22Rv1 (cell line): ENCODE results near the gene COA1.
"Not testable (repeated sequence)": the region's sequence is repeated elsewhere in the genome, so short reads cannot be mapped to it uniquely, and the experiment has no call there.

Experiments
- H3K27ac ChIP-seq: fragments of 450-650 bp; 2 replicates; pipeline ENCODE4 v1.5.1; 2017
- ZFX ChIP-seq: fragments of 450-650 bp; IDR thresholded peaks from 2 replicates; pipeline ENCODE4 v1.6.1; 2017; ENCODE audit warnings: antibody characterized with exemption, borderline replicate concordance
- TF ChIP-seq, protein P1 (sequence below): fragments of 450-650 bp; IDR thresholded peaks from 2 replicates; pipeline ENCODE4 v1.5.1; 2017; ENCODE audit warnings: mild to moderate bottlenecking

Gene COA1

GRCh38 chr7:43727494-43727893 lies 1.8 kb downstream of the COA1 start:
- no peak overlapping the region for H3K27ac ChIP-seq
- no peak for TF ChIP-seq ZFX
- TF ChIP-seq, protein P1, sequence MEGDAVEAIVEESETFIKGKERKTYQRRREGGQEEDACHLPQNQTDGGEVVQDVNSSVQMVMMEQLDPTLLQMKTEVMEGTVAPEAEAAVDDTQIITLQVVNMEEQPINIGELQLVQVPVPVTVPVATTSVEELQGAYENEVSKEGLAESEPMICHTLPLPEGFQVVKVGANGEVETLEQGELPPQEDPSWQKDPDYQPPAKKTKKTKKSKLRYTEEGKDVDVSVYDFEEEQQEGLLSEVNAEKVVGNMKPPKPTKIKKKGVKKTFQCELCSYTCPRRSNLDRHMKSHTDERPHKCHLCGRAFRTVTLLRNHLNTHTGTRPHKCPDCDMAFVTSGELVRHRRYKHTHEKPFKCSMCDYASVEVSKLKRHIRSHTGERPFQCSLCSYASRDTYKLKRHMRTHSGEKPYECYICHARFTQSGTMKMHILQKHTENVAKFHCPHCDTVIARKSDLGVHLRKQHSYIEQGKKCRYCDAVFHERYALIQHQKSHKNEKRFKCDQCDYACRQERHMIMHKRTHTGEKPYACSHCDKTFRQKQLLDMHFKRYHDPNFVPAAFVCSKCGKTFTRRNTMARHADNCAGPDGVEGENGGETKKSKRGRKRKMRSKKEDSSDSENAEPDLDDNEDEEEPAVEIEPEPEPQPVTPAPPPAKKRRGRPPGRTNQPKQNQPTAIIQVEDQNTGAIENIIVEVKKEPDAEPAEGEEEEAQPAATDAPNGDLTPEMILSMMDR, result no peak

GRCh38 chr7:43727003-43727402 lies 2.3 kb downstream of the COA1 start:
- H3K27ac ChIP-seq, result no peak overlapping the region
- no peak for TF ChIP-seq ZFX
- TF ChIP-seq, protein P1, result no peak

DNA sequence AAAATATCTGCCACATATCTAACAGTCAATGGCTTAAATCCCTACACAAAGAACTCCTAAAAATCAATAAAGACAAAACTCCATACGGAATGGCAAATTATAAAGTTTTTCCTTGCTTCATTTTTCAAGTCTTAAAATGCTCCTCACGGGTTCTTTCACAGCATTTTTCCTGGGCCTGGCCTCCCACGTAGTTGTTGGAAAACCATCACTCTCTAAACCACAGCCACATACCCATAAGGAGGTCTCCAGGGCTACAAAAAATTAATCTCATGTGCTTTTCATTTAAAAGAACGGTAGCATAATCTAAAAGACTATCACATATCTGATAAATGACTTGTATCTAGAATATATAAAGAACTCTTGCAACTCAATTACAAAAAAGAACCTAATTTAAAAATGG lies 2.9 kb downstream of the COA1 start:
- TF ChIP-seq, protein P1, result no peak
- no peak for TF ChIP-seq ZFX
- no peak overlapping the region for H3K27ac ChIP-seq

GRCh38 chr7:43725251-43725650 lies 4.1 kb downstream of the COA1 start:
- H3K27ac ChIP-seq, result no peak overlapping the region
- no peak for TF ChIP-seq ZFX
- TF ChIP-seq, protein P1, result no peak

GRCh38 chr7:43723007-43723341 lies 6.3 kb downstream of the COA1 start:
- H3K27ac ChIP-seq, result no peak overlapping the region
- TF ChIP-seq, protein P1, result no peak
- TF ChIP-seq ZFX, result no peak

GRCh38 chr7:43721193-43721806 lies 8.0 kb downstream of the COA1 start:
- H3K27ac ChIP-seq, result no peak overlapping the region
- TF ChIP-seq ZFX, result no peak
- TF ChIP-seq, protein P1, result peak; percentile 93

DNA sequence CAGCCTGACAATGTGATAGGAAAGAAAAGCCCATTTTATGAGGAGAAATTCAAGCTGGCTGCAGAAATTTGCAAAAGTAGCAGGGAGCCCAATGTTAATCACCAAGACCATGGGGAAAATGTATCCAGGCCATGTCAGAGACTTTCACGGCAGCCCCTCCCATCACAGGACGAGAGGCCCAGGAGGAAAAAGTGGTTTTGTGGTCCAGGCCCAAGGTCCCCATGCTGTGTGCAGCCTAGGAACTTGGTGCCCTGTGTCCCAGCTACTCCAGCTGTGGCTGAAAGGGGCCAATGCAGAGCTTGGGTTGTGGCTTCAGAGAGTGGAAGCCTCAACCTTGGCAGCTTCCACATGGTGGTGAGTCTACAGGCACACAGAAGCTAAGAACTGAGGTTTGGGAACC lies 12.7 kb downstream of the COA1 start:
- TF ChIP-seq ZFX, result no peak
- TF ChIP-seq, protein P1, result no peak
- no peak overlapping the region for H3K27ac ChIP-seq

- not testable (repeated sequence) for H3K27ac ChIP-seq
Measured at GRCh38 chr7:43715966-43716365, 13.4 kb downstream of the COA1 start.
